ENCODE data around the gene RAB31.
A peak's percentile ranks its signal among the peaks of the same experiment; 100 is the strongest.

RAB31 gene

GRCh38 chr18:9772847-9773677 lies 65.0 kb downstream of the RAB31 start:
- H3K4ac ChIP-seq (ENCODE audit: low read depth in 1 of 2, low read length in 2 of 2): no peak overlapping the region
- no peak overlapping the region for H3K9ac ChIP-seq (ENCODE audit: low read length)
- H2BK120ac ChIP-seq (ENCODE audit: low read depth, low read length): no peak overlapping the region
- H3K4me2 ChIP-seq (ENCODE audit: low read length, poor library complexity, severe bottlenecking): no peak overlapping the region
- H2BK5ac ChIP-seq (ENCODE audit: low read depth, low read length, poor library complexity, severe bottlenecking): no peak overlapping the region
- no peak overlapping the region for H2AK5ac ChIP-seq (ENCODE audit: low read length, severe bottlenecking)
- H3K79me1 ChIP-seq (replicated peaks; ENCODE audit: low read length, poor library complexity, severe bottlenecking): peaks cover 12% of the 10 kb centered on the region
- peaks cover 0 to 2% of the 10 kb centered on the region in 2 experiments for H3K36me3 ChIP-seq (ENCODE audit: control insufficient read depth in 1 of 2, insufficient read depth in 2 of 2, low read depth in 1 of 2, low read length in 2 of 2)
- no peaks in the 10 kb centered on the region for H3K9me3 ChIP-seq (ENCODE audit: control insufficient read depth, low read length)
- no peak overlapping the region for H4K8ac ChIP-seq (ENCODE audit: low read length)
- 96% methylated on average over 13 of the region's 13 CpGs for WGBS
- DNase-seq: no peak
- H3K27ac ChIP-seq (ENCODE audit: low read length, poor library complexity, severe bottlenecking): no peak overlapping the region
- no peak overlapping the region for H3K14ac ChIP-seq (ENCODE audit: low read length in 2 of 2)
- no peak overlapping the region for H4K91ac ChIP-seq (ENCODE audit: low read length)
- no peak overlapping the region for H3K18ac ChIP-seq (ENCODE audit: low read depth in 1 of 2, low read length in 2 of 2)
- no peak overlapping the region for H3K4me3 ChIP-seq (ENCODE audit: insufficient read depth in 1 of 2, low read depth in 1 of 2, low read length in 2 of 2)
- no peak overlapping the region for H2BK12ac ChIP-seq (ENCODE audit: low read length in 2 of 2)
- no peaks in the 10 kb centered on the region for H3K27me3 ChIP-seq (ENCODE audit: control insufficient read depth in 1 of 2, insufficient read depth in 1 of 2, low read length in 2 of 2)
- H2AFZ ChIP-seq (ENCODE audit: low read depth, low read length): no peak overlapping the region
- H2BK15ac ChIP-seq (ENCODE audit: low read depth, poor library complexity, severe bottlenecking): no peak overlapping the region
- peaks cover 3% of the 10 kb centered on the region for H3K4me1 ChIP-seq (ENCODE audit: control insufficient read depth, insufficient read depth, low read depth, low read length)
- H3K23ac ChIP-seq (ENCODE audit: low read length in 2 of 2): no peak overlapping the region

- Histone ChIP-seq H3K4me1 (ENCODE audit: control insufficient read depth, insufficient read depth, low read depth, low read length) (peaks cover 3% of the 10 kb centered on the region), H3K4ac (ENCODE audit: low read depth in 1 of 2, low read length in 2 of 2) (peak overlapping the region in 1 of 2 experiments; percentile 49), H3K9me3 (ENCODE audit: control insufficient read depth, low read length) (no peaks in the 10 kb centered on the region), H3K4me3 (ENCODE audit: insufficient read depth in 1 of 2, low read depth in 1 of 2, low read length in 2 of 2) (no peak overlapping the region), H4K8ac (ENCODE audit: low read length) (no peak overlapping the region), H2BK15ac (ENCODE audit: low read depth, poor library complexity, severe bottlenecking) (peak overlapping the region; percentile 36), H3K4me2 (ENCODE audit: low read length, poor library complexity, severe bottlenecking) (no peak overlapping the region), H4K91ac (ENCODE audit: low read length) (no peak overlapping the region), H3K79me1 (replicated peaks; ENCODE audit: low read length, poor library complexity, severe bottlenecking) (peaks cover 12% of the 10 kb centered on the region), H2BK5ac (ENCODE audit: low read depth, low read length, poor library complexity, severe bottlenecking) (no peak overlapping the region), H3K27ac (ENCODE audit: low read length, poor library complexity, severe bottlenecking) (no peak overlapping the region), H3K14ac (ENCODE audit: low read length in 2 of 2) (no peak overlapping the region), H3K9ac (ENCODE audit: low read length) (no peak overlapping the region), H3K23ac (ENCODE audit: low read length in 2 of 2) (no peak overlapping the region), H2BK120ac (ENCODE audit: low read depth, low read length) (no peak overlapping the region), H2AFZ (ENCODE audit: low read depth, low read length) (no peak overlapping the region), H2BK12ac (ENCODE audit: low read length in 2 of 2) (peak overlapping the region in 1 of 2 experiments; percentile 28), H3K36me3 (ENCODE audit: control insufficient read depth in 1 of 2, insufficient read depth in 2 of 2, low read depth in 1 of 2, low read length in 2 of 2) (peaks cover 0 to 3% of the 10 kb centered on the region in 2 experiments), H3K27me3 (ENCODE audit: control insufficient read depth in 1 of 2, insufficient read depth in 1 of 2, low read length in 2 of 2) (no peaks in the 10 kb centered on the region), H3K18ac (ENCODE audit: low read depth in 1 of 2, low read length in 2 of 2) (no peak overlapping the region), H2AK5ac (ENCODE audit: low read length, severe bottlenecking) (no peak overlapping the region)
- 97% methylated on average over 5 of the region's 5 CpGs for WGBS
- no peak for DNase-seq
These were observed 66.0 kb downstream of the RAB31 start for GRCh38 chr18:9774150-9774549.

- no peak overlapping the region for H4K8ac ChIP-seq (ENCODE audit: low read length)
- whole genome bisulfite sequencing: 91% methylated on average over 10 of the region's 10 CpGs
- H3K4me1 ChIP-seq (ENCODE audit: control insufficient read depth, insufficient read depth, low read depth, low read length): peaks cover 3% of the 10 kb centered on the region
- peak; percentile 64 for DNase-seq
- H4K91ac ChIP-seq (ENCODE audit: low read length): no peak overlapping the region
- no peak overlapping the region for H2BK120ac ChIP-seq (ENCODE audit: low read depth, low read length)
- peak overlapping the region in 1 of 2 experiments; percentile 18 for H3K18ac ChIP-seq (ENCODE audit: low read depth in 1 of 2, low read length in 2 of 2)
- no peak overlapping the region for H2BK5ac ChIP-seq (ENCODE audit: low read depth, low read length, poor library complexity, severe bottlenecking)
- no peak overlapping the region for H2BK12ac ChIP-seq (ENCODE audit: low read length in 2 of 2)
- peaks cover 0 to 3% of the 10 kb centered on the region in 2 experiments for H3K36me3 ChIP-seq (ENCODE audit: control insufficient read depth in 1 of 2, insufficient read depth in 2 of 2, low read depth in 1 of 2, low read length in 2 of 2)
- no peak overlapping the region for H2AK5ac ChIP-seq (ENCODE audit: low read length, severe bottlenecking)
- H3K27me3 ChIP-seq (ENCODE audit: control insufficient read depth in 1 of 2, insufficient read depth in 1 of 2, low read length in 2 of 2): no peaks in the 10 kb centered on the region
- no peak overlapping the region for H3K4me2 ChIP-seq (ENCODE audit: low read length, poor library complexity, severe bottlenecking)
- H3K9me3 ChIP-seq (ENCODE audit: control insufficient read depth, low read length): no peaks in the 10 kb centered on the region
- H3K9ac ChIP-seq (ENCODE audit: low read length): no peak overlapping the region
- H3K79me1 ChIP-seq (replicated peaks; ENCODE audit: low read length, poor library complexity, severe bottlenecking): peaks cover 13% of the 10 kb centered on the region
- H3K14ac ChIP-seq (ENCODE audit: low read length in 2 of 2): peak overlapping the region in 1 of 2 experiments; percentile 11
- no peak overlapping the region for H3K23ac ChIP-seq (ENCODE audit: low read length in 2 of 2)
- no peak overlapping the region for H3K4me3 ChIP-seq (ENCODE audit: insufficient read depth in 1 of 2, low read depth in 1 of 2, low read length in 2 of 2)
- no peak overlapping the region for H3K4ac ChIP-seq (ENCODE audit: low read depth in 1 of 2, low read length in 2 of 2)
- H3K27ac ChIP-seq (ENCODE audit: low read length, poor library complexity, severe bottlenecking): no peak overlapping the region
- H2AFZ ChIP-seq (ENCODE audit: low read depth, low read length): no peak overlapping the region
- peak overlapping the region; percentile 3 for H2BK15ac ChIP-seq (ENCODE audit: low read depth, poor library complexity, severe bottlenecking)
These were observed 67.1 kb downstream of the RAB31 start for GRCh38 chr18:9775178-9775577.

- no peak overlapping the region for H2BK15ac ChIP-seq (ENCODE audit: low read depth, poor library complexity, severe bottlenecking)
- H2AK5ac ChIP-seq (ENCODE audit: low read length, severe bottlenecking): no peak overlapping the region
- no peak for DNase-seq
- H3K14ac ChIP-seq (ENCODE audit: low read length in 2 of 2): no peak overlapping the region
- H3K18ac ChIP-seq (ENCODE audit: low read depth in 1 of 2, low read length in 2 of 2): no peak overlapping the region
- no peak overlapping the region for H3K9ac ChIP-seq (ENCODE audit: low read length)
- H3K23ac ChIP-seq (ENCODE audit: low read length in 2 of 2): no peak overlapping the region
- no peaks in the 10 kb centered on the region for H3K27me3 ChIP-seq (ENCODE audit: control insufficient read depth in 1 of 2, insufficient read depth in 1 of 2, low read length in 2 of 2)
- no peak overlapping the region for H3K27ac ChIP-seq (ENCODE audit: low read length, poor library complexity, severe bottlenecking)
- H3K4me1 ChIP-seq (ENCODE audit: control insufficient read depth, insufficient read depth, low read depth, low read length): peaks cover 4% of the 10 kb centered on the region
- 85% methylated on average over 3 of the region's 4 CpGs for WGBS
- no peak overlapping the region for H3K4ac ChIP-seq (ENCODE audit: low read depth in 1 of 2, low read length in 2 of 2)
- H3K4me2 ChIP-seq (ENCODE audit: low read length, poor library complexity, severe bottlenecking): no peak overlapping the region
- H3K4me3 ChIP-seq (ENCODE audit: insufficient read depth in 1 of 2, low read depth in 1 of 2, low read length in 2 of 2): no peak overlapping the region
- no peak overlapping the region for H4K8ac ChIP-seq (ENCODE audit: low read length)
- no peaks in the 10 kb centered on the region for H3K9me3 ChIP-seq (ENCODE audit: control insufficient read depth, low read length)
- H2BK12ac ChIP-seq (ENCODE audit: low read length in 2 of 2): no peak overlapping the region
- no peak overlapping the region for H2AFZ ChIP-seq (ENCODE audit: low read depth, low read length)
- H2BK120ac ChIP-seq (ENCODE audit: low read depth, low read length): no peak overlapping the region
- H3K79me1 ChIP-seq (replicated peaks; ENCODE audit: low read length, poor library complexity, severe bottlenecking): peaks cover 4% of the 10 kb centered on the region
- H2BK5ac ChIP-seq (ENCODE audit: low read depth, low read length, poor library complexity, severe bottlenecking): no peak overlapping the region
- H3K36me3 ChIP-seq (ENCODE audit: control insufficient read depth in 1 of 2, insufficient read depth in 2 of 2, low read depth in 1 of 2, low read length in 2 of 2): peaks cover 0 to 3% of the 10 kb centered on the region in 2 experiments
- H4K91ac ChIP-seq (ENCODE audit: low read length): no peak overlapping the region
These were observed 71.5 kb downstream of the RAB31 start for GRCh38 chr18:9779630-9780029.

Data from mesenchymal stem cell (in vitro differentiated cells and primary cell).